Measurements from ENCODE around the gene RTP5.
"Not testable (repeated sequence)": the region's sequence is repeated elsewhere in the genome, so short reads cannot be mapped to it uniquely, and the experiment has no call there.

DNA sequence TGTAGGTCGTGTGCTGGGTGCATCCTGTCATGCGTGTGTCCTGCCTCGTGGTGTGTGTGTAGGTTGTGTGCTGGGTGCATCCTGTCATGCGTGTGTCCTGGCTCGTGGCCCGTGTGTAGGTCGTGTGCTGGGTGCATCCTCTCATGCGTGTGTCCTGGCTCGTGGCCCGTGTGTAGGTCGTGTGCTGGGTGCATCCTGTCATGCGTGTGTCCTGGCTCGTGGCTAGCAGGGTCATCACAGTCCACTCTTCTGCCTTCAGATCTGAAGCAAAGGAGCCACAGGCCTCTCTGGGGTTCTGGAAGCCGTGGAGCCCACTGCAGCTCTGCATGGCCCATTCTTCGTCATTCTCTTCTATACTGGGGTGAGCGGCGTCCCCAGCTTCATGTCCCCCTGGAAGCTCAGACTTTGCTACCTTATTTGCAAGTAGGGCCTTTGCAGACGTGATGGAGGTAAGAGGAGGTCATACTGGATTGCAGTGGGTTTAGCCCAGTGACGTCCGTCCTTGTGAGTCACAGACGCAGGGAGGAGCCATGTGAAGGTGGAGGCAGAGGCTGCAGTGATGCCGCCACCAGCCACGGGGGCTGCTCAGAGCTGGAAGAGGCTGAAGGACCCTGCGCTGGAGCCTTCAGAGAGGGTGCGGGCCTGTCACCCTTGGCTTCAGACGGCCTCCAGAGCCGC is 49.4 kb upstream of the RTP5 start:
- TF ChIP-seq, protein P1, sequence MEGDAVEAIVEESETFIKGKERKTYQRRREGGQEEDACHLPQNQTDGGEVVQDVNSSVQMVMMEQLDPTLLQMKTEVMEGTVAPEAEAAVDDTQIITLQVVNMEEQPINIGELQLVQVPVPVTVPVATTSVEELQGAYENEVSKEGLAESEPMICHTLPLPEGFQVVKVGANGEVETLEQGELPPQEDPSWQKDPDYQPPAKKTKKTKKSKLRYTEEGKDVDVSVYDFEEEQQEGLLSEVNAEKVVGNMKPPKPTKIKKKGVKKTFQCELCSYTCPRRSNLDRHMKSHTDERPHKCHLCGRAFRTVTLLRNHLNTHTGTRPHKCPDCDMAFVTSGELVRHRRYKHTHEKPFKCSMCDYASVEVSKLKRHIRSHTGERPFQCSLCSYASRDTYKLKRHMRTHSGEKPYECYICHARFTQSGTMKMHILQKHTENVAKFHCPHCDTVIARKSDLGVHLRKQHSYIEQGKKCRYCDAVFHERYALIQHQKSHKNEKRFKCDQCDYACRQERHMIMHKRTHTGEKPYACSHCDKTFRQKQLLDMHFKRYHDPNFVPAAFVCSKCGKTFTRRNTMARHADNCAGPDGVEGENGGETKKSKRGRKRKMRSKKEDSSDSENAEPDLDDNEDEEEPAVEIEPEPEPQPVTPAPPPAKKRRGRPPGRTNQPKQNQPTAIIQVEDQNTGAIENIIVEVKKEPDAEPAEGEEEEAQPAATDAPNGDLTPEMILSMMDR (IDR thresholded peaks at IDR 0.05 in 8 of 11, conservative IDR thresholded peaks at IDR 0.05 in 3 of 11) = not testable (repeated sequence)
- TF ChIP-seq POLR2A (IDR thresholded peaks at IDR 0.05) = not testable (repeated sequence)
